ENCODE data around the gene MCTP2.
"Not testable (repeated sequence)": the region's sequence is repeated elsewhere in the genome, so short reads cannot be mapped to it uniquely, and the experiment has no call there.

The MCTP2 gene

DNA sequence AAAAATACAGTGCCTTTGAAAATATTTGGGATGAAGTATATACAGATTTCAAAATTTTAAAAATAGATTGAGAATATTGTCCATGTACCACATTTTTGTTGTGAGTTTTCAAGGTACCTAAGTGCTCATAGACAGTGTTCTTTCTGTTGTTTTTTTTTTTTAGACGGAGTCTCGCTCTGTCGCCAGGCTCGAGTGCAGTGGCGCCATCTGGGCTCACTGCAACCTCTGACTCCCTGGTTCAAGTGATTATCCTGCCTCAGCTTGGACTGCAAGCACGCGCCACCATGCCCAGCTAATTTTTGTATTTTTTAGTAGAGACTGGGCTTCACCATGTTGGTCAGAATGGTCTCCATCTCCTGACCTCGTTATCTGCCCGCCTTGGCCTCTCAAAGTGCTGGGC, 223.9 kb downstream of the MCTP2 start:
- no peak for DNase-seq (ENCODE audit: low read depth)

DNA sequence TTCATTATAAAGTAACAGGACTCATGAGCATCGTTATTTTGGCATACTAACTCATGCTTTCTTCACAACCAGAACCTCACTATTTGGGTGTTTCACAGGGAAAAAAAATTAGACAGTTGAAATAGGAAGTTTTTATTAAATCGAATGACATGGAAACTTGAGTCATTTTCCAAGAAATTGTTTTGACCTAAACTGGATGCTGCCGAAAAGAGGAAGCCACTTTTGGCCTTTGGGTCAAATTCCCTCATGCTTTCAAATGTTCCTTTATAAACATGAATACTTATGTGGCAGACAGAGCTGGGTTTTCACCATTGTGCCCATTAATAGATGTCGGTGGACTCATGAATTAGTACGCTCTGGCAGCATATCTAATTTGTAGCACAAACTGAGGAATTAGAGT, 224.9 kb downstream of the MCTP2 start:
- DNase-seq (ENCODE audit: low read depth) = no peak

DNA sequence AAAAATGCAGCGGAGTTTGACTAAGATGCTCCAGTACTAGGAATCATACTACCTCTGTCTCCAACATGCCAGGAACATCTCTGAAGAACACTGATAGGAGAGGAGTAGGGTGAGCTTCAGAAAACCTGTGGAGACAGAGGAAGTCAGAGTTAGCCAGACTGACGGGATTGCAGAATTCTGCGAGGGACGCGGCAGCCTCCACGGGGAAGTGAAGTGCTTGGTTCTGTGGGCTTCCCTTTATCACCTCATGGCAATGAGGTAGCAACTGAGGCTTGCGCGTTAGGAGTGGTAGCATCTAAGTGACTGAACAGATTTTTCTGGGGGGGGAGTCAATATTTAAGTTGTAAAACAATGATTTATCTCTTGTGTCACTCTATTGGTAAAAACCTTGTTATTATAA, 226.3 kb downstream of the MCTP2 start:
- no peak for DNase-seq (ENCODE audit: low read depth)

DNA sequence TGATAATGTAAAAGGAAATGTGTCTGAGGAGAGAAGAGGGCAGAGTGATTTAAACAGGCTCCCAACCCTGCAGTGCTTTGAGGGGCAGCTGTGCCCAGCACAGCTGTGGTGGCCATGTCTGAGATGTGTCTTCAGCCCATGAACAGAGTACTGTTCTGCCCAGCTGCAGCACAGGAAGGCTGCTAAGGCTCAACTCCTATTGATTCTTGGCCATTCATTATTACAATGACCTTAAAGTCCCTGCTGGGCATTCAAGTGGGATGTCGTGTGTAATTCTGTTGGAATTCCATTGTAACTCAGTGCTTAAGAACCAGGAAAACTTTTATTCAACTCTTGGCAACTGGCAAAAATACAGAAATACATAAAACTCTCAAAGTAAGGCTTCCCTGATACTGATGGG, 229.3 kb downstream of the MCTP2 start:
- DNase-seq (ENCODE audit: low read depth) = no peak

DNA sequence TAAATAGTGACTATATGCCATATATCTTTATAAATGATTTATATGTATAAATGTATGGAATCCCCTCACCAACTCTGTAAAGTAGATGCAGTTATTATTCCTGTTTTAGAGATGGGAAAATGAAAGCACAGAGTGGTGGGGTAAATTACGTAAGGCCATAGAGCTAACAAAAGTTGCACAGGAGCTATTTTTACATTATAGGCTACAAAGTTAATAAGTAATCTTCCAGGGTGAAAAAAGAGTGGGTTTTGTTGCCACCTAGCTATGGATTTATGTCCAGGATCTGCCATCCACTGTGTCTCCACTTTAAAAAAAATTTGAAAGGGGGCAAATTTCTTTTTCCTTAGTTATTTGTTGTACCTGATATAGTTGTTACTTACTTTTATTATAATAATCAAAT, 235.7 kb downstream of the MCTP2 start:
- DNase-seq (ENCODE audit: low read depth) = no peak

DNA sequence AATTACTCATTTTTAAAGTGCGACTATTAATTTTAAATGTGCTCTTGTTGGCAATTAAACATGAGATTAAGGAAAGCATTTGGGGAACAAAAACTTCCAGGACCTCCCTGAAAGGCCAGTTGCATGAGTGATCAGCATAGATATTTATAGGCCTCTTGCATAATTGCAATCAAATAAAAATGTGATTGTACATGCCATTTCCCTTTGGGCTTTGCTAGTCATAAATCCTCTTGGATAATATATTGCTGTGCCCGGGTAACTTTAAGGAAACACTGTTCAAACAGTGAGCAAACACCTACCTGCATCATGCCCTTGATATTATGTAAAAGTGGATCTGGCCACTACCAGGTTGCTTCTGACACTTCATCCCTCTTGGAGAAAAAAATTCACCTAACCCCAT, 239.1 kb downstream of the MCTP2 start:
- no peak for DNase-seq (ENCODE audit: low read depth)

DNA sequence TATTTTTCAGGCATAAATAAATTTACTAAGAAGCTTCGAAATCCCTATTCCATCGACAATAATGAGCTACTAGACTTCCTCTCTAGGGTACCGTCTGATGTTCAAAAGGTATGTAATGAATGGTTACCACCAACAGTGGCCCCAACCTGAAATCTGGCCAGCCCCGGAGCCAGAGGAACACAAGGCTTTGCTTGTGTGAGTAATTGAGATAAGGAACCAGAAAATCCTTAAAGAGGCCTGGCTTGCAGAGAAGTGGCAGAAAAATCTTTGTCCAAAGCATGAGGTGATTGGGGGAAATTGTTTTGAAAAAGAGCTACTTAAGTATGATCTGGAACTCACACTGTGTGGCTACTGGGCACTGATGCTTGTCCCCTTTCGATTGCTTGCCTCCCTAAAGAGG, 245.3 kb downstream of the MCTP2 start:
- DNase-seq (ENCODE audit: low read depth) = no peak

- DNase-seq (ENCODE audit: low read depth) = no peak
Measured at GRCh38 chr15:94477913-94478553, 246.7 kb downstream of the MCTP2 start.

DNA sequence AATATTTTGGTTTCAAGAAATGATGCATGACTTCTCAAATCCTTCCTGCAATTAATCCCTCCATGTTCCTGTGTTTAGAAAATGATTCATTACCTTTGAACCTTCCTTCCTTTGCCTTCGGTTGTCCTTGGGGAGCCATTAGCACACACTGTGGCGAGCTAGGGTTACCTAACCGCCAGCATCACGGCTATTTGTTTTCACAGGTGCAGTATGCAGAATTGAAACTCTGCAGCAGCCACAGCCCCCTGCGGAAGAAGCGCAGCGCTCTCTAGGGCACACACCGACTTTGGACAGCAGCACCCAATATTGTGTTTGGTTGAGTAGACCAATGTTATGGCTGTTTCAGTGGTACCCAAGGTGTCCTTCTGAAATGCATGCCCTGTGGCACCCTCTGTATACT, 247.4 kb downstream of the MCTP2 start:
- DNase-seq (ENCODE audit: low read depth) = no peak

- no peak for DNase-seq (ENCODE audit: low read depth)
Measured at GRCh38 chr15:94480289-94480834, 249.0 kb downstream of the MCTP2 start.

- DNase-seq (ENCODE audit: low read depth) = no peak
Measured at GRCh38 chr15:94485148-94485719, 253.9 kb downstream of the MCTP2 start.

DNA sequence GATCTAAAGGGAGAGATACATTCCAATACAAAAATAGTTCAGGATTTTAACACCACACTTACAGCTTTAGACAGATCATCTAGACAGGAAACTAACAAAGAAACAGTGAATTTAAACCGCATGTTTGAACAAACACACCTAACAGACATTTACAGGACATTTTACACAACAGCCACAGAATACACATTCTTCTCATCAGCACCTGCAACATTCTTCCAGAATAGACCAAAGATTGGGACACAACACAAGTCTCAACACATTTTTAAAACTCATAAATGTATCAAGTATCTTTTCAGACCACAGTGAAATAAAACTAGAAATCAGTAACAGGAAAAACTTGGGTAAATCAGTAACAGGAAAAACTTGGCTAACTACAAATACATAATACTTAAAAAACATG, 256.3 kb downstream of the MCTP2 start:
- no peak for DNase-seq (ENCODE audit: low read depth)

DNA sequence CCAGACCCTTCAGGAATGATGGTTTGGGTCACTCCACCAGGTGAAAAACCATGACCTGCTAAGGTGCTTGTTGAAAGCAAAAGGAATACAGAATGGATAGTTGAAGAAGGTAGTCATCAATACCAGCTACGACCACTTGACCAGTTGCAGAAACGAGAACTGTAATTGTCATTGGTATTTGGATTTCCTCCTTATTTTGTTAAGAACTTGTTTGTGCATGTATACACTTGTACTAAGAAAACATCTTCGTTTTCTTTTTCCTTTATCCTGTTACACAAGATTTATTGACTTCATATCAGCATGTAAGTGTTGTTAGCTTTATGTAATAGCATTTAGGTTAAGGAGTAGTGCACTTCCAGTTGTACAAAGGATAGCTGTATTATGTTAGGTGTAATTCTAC, 261.8 kb downstream of the MCTP2 start:
- no peak for DNase-seq (ENCODE audit: low read depth)

DNA sequence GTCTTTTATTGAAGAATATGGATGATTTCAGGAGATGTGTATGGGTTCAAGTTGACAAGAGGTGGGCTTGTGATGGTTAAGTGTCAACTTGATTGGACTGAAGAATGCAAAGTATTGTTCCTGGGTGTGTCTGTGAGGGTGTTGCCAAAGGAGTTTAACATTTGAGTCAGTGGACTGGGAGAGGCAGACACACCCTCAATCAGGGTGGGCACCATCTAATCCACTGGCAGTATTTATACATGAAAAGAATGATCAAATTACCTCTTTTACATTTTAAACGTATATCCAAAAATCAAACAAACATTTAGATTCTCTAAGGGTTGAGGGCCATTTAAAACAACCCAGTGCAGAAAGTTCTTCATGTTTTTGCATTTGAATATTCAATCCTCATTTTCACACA, 262.2 kb downstream of the MCTP2 start:
- not testable (repeated sequence) for DNase-seq (ENCODE audit: low read depth)

DNA sequence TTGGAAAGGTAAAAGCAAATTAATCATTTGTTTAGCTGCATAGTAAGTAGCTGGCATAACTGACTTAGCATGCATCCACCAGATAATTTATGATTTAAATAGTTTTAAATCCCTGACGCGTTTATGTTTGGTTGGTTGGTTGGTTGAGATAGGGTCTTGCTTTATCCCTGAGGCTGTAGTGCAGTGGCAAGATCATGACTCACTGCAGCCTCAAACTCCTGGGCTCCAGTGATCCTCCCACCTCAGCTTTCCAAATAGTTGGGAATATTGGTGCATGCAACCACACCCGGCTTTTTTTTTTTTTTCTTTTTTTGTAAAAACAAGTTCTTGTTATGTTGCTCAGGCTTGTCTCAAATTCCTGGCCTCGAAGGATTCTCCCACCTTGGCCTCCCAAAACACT, 263.4 kb downstream of the MCTP2 start:
- no peak for DNase-seq (ENCODE audit: low read depth)

DNA sequence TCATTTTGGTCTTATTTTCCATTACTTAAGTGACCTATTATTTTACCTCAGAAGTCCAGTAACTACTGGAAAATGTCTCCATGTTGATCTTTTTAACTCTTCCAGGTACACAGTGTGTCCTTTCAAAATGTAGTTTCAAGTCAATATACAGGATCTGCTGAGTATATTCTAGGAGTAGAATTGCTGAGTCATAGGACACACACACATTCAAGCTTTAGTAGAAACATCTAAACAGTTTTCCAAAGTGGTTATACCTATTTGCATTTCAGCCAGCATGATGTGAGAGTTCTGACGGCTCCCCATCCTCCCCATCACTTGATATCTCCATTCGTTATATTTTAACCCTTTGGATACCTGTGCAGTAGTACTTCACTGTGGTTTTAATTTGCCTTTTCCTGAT, 271.9 kb downstream of the MCTP2 start:
- no peak for DNase-seq (ENCODE audit: low read depth)

- DNase-seq (ENCODE audit: low read depth) = no peak
Measured at GRCh38 chr15:94509259-94509658, 277.9 kb downstream of the MCTP2 start.

GRCh38 chr15:94522125-94522524, 290.8 kb downstream of the MCTP2 start:
- no peak for DNase-seq (ENCODE audit: low read depth)

- DNase-seq (ENCODE audit: low read depth) = no peak
Measured at GRCh38 chr15:94523873-94524272, 292.5 kb downstream of the MCTP2 start.

GRCh38 chr15:94524565-94524964, 293.2 kb downstream of the MCTP2 start:
- DNase-seq (ENCODE audit: low read depth) = no peak

GRCh38 chr15:94526071-94526689, 294.8 kb downstream of the MCTP2 start:
- DNase-seq (ENCODE audit: low read depth) = no peak

DNA sequence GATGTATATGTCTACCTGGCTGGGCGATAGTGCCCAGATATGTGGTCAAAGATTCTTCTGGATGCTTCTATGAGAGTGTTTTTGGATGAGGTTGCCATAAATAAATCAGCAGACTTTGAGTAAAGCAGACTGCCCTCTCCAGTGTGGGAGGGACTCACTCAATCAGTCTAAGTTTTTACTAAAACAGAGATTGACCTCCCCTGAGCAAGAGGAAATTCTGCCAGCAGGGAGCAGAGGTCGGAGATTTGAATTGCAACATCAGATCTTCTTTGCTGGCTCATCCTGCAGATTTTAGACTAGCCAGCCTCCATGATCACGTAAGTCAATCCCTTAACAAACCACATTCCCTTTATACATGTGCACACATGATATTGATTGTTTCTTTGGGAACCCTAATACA, 300.9 kb downstream of the MCTP2 start:
- no peak for DNase-seq (ENCODE audit: low read depth)
